ENCODE results near the gene ADGRG1.

GRCh38 chr16:57677622-57678369 is 49.4 kb downstream of the ADGRG1 start:
- TF ChIP-seq CTCF (IDR thresholded peaks at IDR 0.05) (no peak), POLR2AphosphoS5 (IDR thresholded peaks at IDR 0.05) (no peak)
